GM19351 (cell line): ENCODE measurements around the gene SOX6.
"Not testable (repeated sequence)": the region's sequence is repeated elsewhere in the genome, so short reads cannot be mapped to it uniquely, and the experiment has no call there.

Experiments used
- ATAC-seq: cut with Tn5 transposase; IDR thresholded peaks from one replicate; pipeline ENCODE4 v1.9.1; 2021; ENCODE audit warnings: mild to moderate bottlenecking, moderate library complexity; ENCODE audit not compliant: unreplicated experiment

SOX6 gene

DNA sequence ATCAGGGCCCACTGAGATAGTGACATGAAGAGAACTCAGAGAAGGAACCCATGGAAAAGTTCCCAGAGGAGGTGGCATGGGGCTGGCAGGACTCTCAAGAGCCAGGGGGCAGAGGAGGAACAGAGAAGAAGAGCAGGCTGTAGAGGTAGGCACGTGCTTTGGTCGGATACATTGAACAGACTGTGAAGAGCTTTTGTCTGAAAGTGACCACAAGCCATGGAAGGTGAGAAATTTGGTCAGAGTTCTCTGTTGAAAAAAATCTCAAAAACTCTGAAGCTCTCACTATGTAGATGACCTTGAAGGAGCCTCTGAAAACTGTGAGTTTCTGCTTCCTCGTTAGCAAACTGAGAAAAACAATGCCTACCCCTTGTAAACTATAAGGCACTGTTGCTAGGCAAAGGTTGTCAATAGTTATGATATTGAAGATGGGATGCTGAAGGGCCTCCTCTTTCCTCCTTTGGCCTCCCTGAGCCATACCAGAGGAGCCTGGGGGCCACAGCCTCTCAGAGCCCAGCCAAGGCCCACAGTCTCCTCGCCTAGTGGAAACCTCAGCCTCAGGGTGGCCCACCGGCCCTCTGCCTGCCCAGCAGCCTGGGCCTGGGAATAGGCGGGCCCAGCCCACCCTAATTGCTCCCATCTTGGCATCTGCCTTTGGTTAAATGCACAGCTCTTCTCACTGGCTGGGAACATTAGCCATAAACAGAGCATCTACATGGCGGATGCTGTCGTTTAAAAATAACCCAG is 415.7 kb downstream of the SOX6 start:
- peak; percentile 32 for ATAC-seq

DNA sequence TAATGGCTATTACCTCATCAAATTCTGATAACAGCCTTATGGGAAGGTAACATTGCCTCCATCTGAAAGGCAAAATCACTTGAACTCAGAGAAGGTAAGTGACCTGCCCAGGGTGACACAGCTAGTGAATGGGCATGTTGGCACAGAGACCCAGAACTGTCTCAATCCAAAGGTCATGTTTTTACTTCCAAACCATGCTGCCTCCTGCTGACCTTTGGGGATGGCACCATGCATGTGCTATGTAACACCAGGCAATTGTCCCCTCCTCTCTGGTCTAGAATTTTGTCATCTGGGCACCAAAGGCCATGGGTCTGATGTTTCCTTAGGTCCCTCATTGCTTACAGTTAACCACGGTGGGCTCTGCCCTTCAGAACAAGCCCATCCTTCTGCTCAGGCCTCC is 417.4 kb downstream of the SOX6 start:
- no peak for ATAC-seq

- no peak for ATAC-seq
Measured at GRCh38 chr11:15938121-15938611, 418.2 kb downstream of the SOX6 start.

DNA sequence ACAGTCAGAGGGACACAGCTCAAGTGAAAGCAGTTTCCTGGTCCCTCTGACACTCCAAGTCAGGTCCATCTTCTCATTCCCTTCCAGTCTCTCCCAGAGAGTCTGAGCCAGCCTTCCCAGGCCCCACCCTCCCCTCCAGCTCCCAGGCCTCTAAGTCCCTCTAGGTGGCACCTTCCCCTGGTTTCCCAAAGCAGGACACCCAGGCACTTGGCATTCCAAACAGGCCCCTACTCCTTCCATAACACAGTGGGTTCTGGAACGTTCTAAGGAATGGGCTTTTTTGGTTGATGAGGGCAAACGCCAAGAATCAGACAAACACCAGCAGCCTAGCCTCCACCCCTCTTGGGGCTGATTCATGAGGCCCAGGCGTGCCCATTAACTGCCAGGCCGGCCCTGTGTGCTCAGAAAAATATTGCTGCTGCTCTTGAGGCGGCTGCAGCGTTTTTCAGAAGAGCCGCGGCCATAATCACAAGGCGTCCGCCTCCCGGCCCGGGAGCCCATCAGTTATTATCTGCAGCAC is 418.7 kb downstream of the SOX6 start:
- ATAC-seq: no peak

- ATAC-seq: no peak
Measured at GRCh38 chr11:15936011-15936410, 420.3 kb downstream of the SOX6 start.

- ATAC-seq: no peak
Measured at GRCh38 chr11:15935373-15935772, 421.0 kb downstream of the SOX6 start.

- no peak for ATAC-seq
Measured at GRCh38 chr11:15933886-15934625, 422.3 kb downstream of the SOX6 start.

- ATAC-seq: no peak
Measured at GRCh38 chr11:15932417-15932816, 423.9 kb downstream of the SOX6 start.

- no peak for ATAC-seq
Measured at GRCh38 chr11:15931497-15931896, 424.8 kb downstream of the SOX6 start.

- no peak for ATAC-seq
Measured at GRCh38 chr11:15930442-15931025, 425.8 kb downstream of the SOX6 start.

GRCh38 chr11:15929371-15929901 is 426.9 kb downstream of the SOX6 start:
- no peak for ATAC-seq

- ATAC-seq: no peak
Measured at GRCh38 chr11:15927864-15928217, 428.5 kb downstream of the SOX6 start.

DNA sequence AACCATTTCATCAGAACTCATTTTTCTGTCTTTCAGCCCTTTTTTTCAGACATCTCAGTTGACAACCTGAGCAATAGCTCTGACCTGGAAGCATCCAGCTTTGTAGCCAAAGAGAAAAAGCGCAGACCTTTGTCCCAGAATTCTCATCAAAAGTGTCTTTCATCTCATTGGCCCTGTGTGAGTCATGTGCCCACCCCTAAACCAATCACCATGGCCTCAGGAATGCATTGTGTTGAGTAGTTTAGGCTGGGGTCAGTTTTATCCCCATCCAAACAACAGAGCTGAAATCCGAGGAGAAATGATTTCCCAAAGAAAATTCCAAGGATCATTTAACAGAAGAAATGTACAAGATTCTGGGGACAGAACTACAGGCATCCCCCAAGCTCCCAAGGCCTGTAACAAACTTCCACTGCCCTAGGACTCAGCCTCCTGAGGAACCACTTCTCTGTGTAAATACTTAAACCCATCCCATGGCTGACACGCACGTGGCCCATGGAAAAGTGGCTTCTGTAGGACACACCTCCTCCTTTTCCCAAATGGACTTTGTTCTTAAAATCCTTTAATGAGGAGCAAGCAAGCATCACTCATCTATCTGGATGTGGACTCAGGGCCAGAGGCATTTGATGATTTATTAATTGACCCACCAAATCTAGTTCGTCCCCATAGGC is 429.0 kb downstream of the SOX6 start:
- ATAC-seq: no peak

DNA sequence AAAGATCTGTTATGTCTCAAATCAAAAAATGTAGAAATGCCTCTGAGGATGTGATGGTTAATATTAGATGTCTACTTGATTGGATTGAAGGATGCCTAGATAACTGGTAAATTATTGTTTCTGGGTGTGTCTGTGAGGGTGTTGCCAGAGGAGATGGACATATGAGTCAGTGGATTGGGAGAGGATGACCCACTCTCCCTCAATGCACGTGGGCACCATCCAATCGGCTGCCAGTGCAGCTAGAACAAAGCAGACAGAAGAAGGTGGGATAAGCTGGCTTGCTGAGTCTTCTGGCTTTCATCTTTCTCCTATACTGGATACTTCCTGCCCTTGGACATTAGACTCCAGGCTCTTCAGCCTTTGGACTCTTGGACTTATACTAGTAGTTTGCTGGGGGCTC is 430.3 kb downstream of the SOX6 start:
- ATAC-seq: no peak

DNA sequence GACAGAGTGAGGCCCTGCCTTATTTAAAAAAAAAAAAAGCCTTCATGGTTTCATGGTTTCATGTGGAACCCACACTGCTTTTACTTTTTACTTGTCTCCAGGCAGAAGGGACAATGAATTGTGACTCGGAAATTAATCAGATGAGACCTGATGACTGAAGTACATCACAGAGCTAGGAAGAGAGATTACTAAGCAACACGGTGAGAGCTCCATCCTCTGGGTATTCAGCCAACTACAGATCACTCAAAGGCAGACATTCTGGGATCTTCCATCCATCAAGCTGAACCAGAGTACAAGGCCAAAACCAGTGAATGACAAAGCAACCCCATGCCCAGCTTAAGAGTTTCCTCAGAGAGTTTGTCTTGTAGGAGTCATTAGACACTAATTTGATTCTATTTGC is 433.2 kb downstream of the SOX6 start:
- ATAC-seq: no peak

DNA sequence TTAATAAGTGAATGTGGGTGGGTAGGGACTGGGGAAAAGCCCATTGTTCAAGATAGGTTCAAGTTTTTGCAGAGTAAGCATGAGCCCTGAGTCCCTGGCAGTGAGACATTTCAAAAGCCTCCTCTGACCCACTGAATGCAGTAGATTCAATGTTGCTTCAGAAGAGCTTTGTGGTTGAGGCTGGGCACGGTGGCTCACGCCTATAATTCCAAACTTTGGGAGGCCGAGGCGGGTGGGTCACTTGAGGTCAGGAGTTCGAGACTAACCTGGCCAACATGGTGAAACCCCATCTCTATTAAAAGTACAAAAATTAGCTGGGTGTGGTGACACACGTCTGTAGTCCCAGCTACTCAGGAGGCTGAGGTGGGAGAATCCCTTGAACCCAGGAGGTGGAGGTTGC is 433.6 kb downstream of the SOX6 start:
- ATAC-seq: not testable (repeated sequence)

DNA sequence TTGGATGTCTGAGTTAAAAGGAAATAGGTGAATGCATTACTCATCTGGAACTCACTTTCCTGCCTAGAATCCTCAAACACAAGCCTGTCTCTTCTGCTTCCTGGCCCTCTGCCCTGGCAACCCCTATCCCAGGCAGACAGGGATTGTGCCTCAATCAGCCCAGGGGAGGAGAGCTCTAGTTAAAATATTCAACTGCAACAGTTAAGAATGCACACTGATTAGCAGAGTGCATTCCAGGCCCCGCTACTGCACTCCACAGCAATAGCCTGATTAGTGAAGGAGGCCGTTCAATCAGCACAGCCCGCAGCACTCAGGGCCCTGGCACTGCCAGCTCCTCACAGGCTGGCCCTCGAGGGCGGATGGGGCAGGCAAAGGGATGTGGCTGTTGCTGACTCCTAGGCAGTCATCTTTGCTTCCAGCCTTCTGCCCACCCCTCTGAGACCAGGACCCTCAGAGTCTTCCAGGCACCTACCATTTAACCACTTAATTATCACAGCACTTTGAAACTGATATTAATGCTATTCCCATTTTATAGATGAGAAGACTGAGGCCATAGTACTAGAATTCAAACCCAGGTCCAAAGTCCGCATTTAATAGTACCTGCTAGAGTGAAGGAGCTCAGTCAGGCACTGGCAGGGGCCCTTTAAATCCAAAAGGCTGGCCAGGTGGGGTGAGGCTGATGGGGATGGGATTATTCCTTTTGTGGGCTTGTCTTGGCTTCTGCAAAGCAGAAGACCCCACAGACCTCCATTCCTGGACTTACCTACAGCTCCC is 435.3 kb downstream of the SOX6 start:
- ATAC-seq: no peak

DNA sequence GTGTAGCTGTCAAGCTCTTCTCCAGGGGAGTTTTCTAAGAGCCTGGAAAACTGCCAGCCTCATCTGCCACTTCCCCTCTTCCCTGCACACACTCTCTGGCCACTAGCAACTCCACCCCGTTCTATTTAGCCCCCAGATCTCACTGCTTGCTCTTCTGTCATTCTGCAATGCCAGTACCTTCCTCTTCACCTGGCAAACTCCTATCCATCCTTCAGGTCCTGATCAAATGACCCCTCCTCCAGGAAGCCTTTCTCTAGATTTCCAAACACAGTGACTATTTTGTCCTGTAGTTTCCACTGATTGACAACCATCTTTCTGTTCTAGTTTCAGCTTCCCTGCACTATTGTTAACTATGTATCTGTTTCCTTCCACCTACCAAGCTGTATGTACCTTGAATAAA is 437.7 kb downstream of the SOX6 start:
- no peak for ATAC-seq

DNA sequence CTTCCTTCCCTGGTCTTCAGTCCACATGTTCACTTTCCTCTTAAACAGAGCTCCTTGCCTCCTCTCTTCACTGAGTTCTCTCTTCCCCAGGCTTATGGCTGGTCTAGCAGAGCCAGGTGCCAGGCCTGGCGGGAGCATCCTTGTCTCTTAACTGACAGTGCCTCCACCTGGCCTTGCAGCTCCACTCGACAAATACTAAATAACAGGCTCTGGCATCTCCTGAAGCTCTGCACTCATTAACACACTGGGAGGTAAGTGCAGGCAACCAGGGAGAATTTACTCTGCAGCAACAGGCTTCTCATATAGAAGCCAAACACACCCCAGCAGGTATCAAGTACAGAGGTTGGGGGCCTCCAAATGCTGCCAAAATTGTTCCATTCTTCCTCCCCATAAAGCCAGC is 438.1 kb downstream of the SOX6 start:
- no peak for ATAC-seq
